ENCODE data around the gene SPIN2B. TPM values are rescaled to one million over a fixed set of nuclear protein-coding genes. Genes with fewer than 3 reads are reported as not detected.

Gene SPIN2B
- total and polyA plus RNA-seq, 9 of the 15 experiments (the other 6 are each of a cell fraction or from before 2014, with no cell fraction given) = 6.2 to 23.7 (median 15.2) TPM

GRCh38 chrX:57074458-57074857 is 46.9 kb downstream of the SPIN2B start:
- in situ Hi-C loops (cut with MboI) = no loop called here
- CTCF ChIA-PET (ENCODE audit: low intra/inter-chr PET ratio) = interaction anchor here (0.5 kb wide), 1 partner anchor 238 kb away, joined by 3 read pairs; no protein-coding TSS in a partner anchor
- intact Hi-C loops (cut with micrococcal nuclease) = no loop called here
- Histone ChIP-seq H3K36me3 (ENCODE audit: control insufficient read depth, insufficient read depth, low read length) (no peaks in the 10 kb centered on the region), H3K27me3 (ENCODE audit: control insufficient read depth in 2 of 2, insufficient read depth in 2 of 2, low read length in 2 of 2) (no peaks in the 10 kb centered on the region), H3K4me3 (no peak overlapping the region), H3K79me2 (ENCODE audit: control insufficient read depth, insufficient read depth, low read length) (no peaks in the 10 kb centered on the region), H3K9me3 (replicated peaks; ENCODE audit: control insufficient read depth, insufficient read depth, low read depth, low read length) (no peaks in the 10 kb centered on the region), H3K9me1 (ENCODE audit: control insufficient read depth, insufficient read depth, low read length) (no peaks in the 10 kb centered on the region), H3K9ac (ENCODE audit: insufficient read depth in 1 of 2, low read depth in 2 of 2, low read length in 2 of 2) (no peak overlapping the region), H2AFZ (ENCODE audit: low read depth, low read length) (no peak overlapping the region), H4K20me1 (replicated peaks; ENCODE audit: control insufficient read depth, insufficient read depth, low read length) (no peaks in the 10 kb centered on the region), H3K27ac (ENCODE audit: extremely low read depth, low read depth, low read length) (no peak overlapping the region), H3K4me2 (ENCODE audit: insufficient read depth, low read length) (no peak overlapping the region), H3K4me1 (replicated peaks in 1 of 2; ENCODE audit: control insufficient read depth in 2 of 2, insufficient read depth in 2 of 2, low read length in 2 of 2) (no peaks in the 10 kb centered on the region)
- WGBS (ENCODE audit: insufficient coverage, low coverage, missing lambda C conversion rate) = 62% methylated on average over 1 of the region's 4 CpGs
- ATAC-seq (no peak), FAIRE-seq (no peak), DNase-seq (ENCODE audit: extremely low read depth in 1 of 4, low spot score in 3 of 4) (no peak)
- POLR2A ChIA-PET = no interaction called here
- no TSS peak for BruUV-seq (replicated peaks)
- TF ChIP-seq ZNF239 (CRISPR knock-in tag; IDR thresholded peaks at IDR 0.05) (no peak), ZNF263 (CRISPR knock-in tag; IDR thresholded peaks at IDR 0.05; ENCODE audit: borderline replicate concordance) (no peak), RBM22 (IDR thresholded peaks at IDR 0.05; ENCODE audit: low read depth, low read length, poor library complexity, severe bottlenecking) (no peak), SLC30A9 (CRISPR knock-in tag; IDR thresholded peaks at IDR 0.05) (no peak), MAFG (tag; conservative IDR thresholded peaks at IDR 0.05) (no peak), ZBTB12 (CRISPR knock-in tag; IDR thresholded peaks at IDR 0.05) (no peak), ZNF133 (CRISPR knock-in tag; IDR thresholded peaks at IDR 0.05) (no peak), MED1 (CRISPR knock-in tag; IDR thresholded peaks at IDR 0.05; ENCODE audit: borderline replicate concordance) (no peak), KLF10 (CRISPR knock-in tag; IDR thresholded peaks at IDR 0.05) (no peak), ILF3 (IDR thresholded peaks at IDR 0.05; ENCODE audit: borderline replicate concordance) (no peak), KDM5B (IDR thresholded peaks at IDR 0.05; ENCODE audit: insufficient replicate concordance, low read depth, low read length) (no peak), STAT5B (CRISPR knock-in tag; IDR thresholded peaks at IDR 0.05) (no peak)
- TF ChIP-seq, protein P1, sequence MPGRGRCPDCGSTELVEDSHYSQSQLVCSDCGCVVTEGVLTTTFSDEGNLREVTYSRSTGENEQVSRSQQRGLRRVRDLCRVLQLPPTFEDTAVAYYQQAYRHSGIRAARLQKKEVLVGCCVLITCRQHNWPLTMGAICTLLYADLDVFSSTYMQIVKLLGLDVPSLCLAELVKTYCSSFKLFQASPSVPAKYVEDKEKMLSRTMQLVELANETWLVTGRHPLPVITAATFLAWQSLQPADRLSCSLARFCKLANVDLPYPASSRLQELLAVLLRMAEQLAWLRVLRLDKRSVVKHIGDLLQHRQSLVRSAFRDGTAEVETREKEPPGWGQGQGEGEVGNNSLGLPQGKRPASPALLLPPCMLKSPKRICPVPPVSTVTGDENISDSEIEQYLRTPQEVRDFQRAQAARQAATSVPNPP (IDR thresholded peaks at IDR 0.05; ENCODE audit: borderline replicate concordance, insufficient read depth, insufficient read length) = no peak
- TF ChIP-seq, protein P2, sequence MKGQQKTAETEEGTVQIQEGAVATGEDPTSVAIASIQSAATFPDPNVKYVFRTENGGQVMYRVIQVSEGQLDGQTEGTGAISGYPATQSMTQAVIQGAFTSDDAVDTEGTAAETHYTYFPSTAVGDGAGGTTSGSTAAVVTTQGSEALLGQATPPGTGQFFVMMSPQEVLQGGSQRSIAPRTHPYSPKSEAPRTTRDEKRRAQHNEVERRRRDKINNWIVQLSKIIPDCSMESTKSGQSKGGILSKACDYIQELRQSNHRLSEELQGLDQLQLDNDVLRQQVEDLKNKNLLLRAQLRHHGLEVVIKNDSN (CRISPR knock-in tag; IDR thresholded peaks at IDR 0.05) = no peak
- TF ChIP-seq, protein P3, sequence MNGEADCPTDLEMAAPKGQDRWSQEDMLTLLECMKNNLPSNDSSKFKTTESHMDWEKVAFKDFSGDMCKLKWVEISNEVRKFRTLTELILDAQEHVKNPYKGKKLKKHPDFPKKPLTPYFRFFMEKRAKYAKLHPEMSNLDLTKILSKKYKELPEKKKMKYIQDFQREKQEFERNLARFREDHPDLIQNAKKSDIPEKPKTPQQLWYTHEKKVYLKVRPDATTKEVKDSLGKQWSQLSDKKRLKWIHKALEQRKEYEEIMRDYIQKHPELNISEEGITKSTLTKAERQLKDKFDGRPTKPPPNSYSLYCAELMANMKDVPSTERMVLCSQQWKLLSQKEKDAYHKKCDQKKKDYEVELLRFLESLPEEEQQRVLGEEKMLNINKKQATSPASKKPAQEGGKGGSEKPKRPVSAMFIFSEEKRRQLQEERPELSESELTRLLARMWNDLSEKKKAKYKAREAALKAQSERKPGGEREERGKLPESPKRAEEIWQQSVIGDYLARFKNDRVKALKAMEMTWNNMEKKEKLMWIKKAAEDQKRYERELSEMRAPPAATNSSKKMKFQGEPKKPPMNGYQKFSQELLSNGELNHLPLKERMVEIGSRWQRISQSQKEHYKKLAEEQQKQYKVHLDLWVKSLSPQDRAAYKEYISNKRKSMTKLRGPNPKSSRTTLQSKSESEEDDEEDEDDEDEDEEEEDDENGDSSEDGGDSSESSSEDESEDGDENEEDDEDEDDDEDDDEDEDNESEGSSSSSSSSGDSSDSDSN (IDR thresholded peaks at IDR 0.05; ENCODE audit: borderline replicate concordance in 1 of 2, low read depth in 2 of 2, low read length in 2 of 2) = no peak

All from K562 (cell line).